Gastrocnemius medialis (tissue), 4 donors: ENCODE data around the gene PIAS4.

ENCODE experiments used
- CTCF ChIP-seq, 5 experiments: fragments of 450-650 bp in 3 of 5; fragments of 200-600 bp in 2 of 5; sonication (generic) in 2 of 5; IDR thresholded peaks in 4 of 5; conservative IDR thresholded peaks in 1 of 5; 1 replicate in 4 of 5; 2 replicates in 1 of 5; pipeline ENCODE4 v1.5.1; 2016 to 2019; ENCODE audit warnings: antibody characterized with exemption in 5 of 5, mild to moderate bottlenecking in 3 of 5, moderate library complexity in 3 of 5
- POLR2A ChIP-seq, 2 donors: fragments of 450-650 bp; IDR thresholded peaks; one replicate each; pipeline ENCODE4 v1.6.1; 2017; ENCODE audit warnings: antibody characterized with exemption in 2 of 2, mild to moderate bottlenecking in 2 of 2, moderate library complexity in 2 of 2

GRCh38 chr19:4046362-4046691, 38.8 kb downstream of the PIAS4 start:
- no peak for TF ChIP-seq CTCF (IDR thresholded peaks at IDR 0.05 in 4 of 5, conservative IDR thresholded peaks at IDR 0.05 in 1 of 5)
- no peak for TF ChIP-seq POLR2A (IDR thresholded peaks at IDR 0.05)
